ENCODE data around the gene SLF2.
A peak's percentile ranks its signal among the peaks of the same experiment; 100 is the strongest.

SLF2 gene

DNA sequence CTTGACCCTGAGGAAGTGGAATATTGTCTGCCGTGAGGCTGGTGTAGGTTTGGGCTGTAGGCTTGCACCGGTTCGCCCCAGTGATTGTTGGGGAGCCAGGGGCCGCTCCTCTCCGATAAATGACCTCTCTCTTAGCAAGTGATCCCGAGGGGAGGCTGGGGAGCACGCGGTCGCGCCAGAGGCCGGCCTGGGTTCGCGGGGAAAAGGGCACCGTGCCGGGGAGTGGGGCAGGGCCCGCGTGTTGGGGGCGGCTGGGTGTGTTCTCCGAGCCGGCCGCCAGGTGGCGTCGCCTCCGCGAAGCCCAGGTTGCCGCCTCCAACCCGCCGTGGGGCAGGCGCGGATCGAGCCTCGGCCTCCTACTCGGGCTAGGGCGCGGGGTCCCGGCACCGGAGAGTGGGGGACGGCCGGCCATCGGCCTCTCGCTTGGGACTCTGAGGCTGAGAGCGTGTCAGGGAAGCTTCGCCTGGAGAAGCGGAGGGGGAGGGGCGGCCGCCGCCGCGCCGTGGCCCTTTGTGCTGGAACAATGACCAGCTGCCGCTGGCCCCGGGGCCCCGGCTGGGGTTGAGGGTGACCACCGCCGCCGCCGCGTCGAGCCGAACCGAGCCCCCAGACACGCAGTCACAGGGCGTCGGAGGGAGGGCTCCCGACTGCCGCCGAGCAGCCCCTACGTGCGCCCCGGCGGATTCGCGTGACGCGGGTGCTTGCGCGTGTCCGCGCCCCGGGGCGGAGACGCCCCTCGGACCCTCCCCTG lies 86.4 kb downstream of the SLF2 start:
- peak overlapping the region; percentile 81 for H3K4me3 ChIP-seq (ENCODE audit: low read depth, low read length)
- peak; percentile 82 for DNase-seq (ENCODE audit: low read depth)
- TF ChIP-seq, protein P1, sequence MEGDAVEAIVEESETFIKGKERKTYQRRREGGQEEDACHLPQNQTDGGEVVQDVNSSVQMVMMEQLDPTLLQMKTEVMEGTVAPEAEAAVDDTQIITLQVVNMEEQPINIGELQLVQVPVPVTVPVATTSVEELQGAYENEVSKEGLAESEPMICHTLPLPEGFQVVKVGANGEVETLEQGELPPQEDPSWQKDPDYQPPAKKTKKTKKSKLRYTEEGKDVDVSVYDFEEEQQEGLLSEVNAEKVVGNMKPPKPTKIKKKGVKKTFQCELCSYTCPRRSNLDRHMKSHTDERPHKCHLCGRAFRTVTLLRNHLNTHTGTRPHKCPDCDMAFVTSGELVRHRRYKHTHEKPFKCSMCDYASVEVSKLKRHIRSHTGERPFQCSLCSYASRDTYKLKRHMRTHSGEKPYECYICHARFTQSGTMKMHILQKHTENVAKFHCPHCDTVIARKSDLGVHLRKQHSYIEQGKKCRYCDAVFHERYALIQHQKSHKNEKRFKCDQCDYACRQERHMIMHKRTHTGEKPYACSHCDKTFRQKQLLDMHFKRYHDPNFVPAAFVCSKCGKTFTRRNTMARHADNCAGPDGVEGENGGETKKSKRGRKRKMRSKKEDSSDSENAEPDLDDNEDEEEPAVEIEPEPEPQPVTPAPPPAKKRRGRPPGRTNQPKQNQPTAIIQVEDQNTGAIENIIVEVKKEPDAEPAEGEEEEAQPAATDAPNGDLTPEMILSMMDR (IDR thresholded peaks at IDR 0.05; ENCODE audit: insufficient read depth, low read depth, low read length, missing control alignments) = peak; percentile 87

DNA sequence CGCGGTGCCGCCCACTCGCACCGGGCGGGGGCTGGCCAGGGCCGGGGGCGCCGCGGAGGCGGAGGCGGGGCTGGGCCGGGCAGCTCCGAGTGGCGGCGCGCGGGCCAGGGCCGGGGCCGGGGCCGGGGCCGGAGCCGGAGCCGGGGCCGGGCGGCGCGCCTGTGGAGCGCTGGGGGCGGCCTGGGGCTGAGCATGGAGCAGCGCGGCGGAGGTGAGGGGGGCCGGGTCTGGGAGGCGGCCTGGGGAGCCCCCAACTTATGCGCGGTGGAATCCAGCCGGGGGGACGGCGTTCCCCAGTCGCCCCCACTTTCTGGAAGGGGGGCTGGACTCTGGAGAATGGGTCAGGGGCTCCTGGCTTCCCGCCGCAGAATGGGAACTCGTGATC lies 87.0 kb downstream of the SLF2 start, which contains the start of gene LZTS2:
Gene LZTS2 (plus strand): TSS at position 67 of the 385 bp plus-strand sequence. CDS start 2,731 bp downstream, outside the sequence.
- peak within 1 kb of the TSS; percentile 81 for H3K4me3 ChIP-seq (ENCODE audit: low read depth, low read length)
- TF ChIP-seq, protein P1 (IDR thresholded peaks at IDR 0.05; ENCODE audit: insufficient read depth, low read depth, low read length, missing control alignments) = no peak
- no peak for DNase-seq (ENCODE audit: low read depth)

DNA sequence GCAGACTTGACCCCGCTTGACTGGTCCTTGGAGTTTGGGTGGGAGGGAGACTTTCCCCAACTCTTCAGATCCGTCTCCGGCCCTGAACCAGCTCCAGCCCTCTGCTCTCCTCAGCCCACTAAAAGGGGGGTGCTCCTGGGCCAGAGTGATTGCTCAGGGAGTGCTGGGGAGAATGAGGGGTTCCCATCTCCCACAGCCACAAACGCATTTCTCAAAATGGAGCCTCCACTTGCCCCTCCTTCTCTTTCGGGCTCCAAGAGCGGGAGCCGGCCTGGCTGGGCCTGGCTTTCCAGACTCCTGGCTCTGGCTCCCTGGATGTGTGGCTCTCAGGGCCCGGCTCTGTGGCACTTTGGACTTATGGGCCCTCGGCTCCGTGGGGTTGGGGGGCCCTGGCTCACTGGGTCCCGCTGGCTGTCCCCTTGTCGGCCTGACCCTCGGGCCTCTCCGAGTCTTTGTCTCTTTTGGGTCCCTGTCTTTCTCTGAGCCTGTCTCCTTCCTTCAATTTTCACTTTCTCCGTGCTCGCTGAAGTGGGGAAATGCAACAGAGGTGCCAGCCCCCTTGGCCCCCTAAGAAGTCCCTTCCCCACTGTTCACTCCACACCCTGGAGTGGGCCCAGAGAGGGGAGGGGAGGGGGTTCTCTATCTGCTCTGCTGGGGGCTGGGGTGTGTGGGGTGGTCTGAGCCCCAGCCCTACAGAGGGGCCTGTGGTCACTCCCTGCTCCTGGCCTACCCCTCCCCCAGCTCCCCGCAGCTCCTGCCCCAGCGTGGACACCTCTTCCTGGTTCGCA lies 87.6 kb downstream of the SLF2 start:
- TF ChIP-seq, protein P1 (IDR thresholded peaks at IDR 0.05; ENCODE audit: insufficient read depth, low read depth, low read length, missing control alignments) = no peak
- no peak for DNase-seq (ENCODE audit: low read depth)
- peak overlapping the region; percentile 40 for H3K4me3 ChIP-seq (ENCODE audit: low read depth, low read length)

DNA sequence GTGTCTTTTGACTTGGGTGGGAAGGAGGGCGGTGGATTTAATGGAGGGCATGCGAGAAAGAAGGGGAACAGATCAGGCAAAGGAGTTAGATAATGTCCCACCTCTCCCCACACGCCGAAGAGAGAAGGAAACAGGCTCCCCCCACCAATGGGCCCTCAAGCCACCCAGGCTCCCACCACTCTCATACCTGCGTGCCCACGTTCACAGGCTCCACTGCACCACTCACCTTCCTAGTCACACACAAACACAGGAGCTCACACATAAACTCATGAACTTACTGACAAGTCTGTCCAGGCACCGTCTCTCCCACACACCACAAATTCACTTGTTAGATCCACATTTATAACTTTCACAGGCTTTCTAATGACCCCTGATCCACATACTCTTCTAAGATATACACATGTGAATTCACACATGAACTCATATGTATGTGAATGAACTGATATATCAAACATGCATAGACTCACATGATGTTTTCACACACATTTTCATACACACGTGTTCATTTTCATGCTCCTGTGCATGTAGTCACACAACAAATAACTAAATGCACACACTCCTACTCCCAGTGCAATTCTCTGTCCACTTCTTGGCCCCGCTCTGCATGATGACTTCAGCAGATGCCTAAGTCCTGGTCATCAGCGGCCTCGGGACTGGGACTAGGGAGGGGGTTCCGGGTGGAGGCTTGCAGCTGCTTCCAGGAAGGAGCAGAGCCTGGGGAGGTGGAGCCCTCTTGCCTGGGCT lies 88.3 kb downstream of the SLF2 start:
- no peak for DNase-seq (ENCODE audit: low read depth)
- TF ChIP-seq, protein P1 (IDR thresholded peaks at IDR 0.05; ENCODE audit: insufficient read depth, low read depth, low read length, missing control alignments) = no peak
- no peak overlapping the region for H3K4me3 ChIP-seq (ENCODE audit: low read depth, low read length)

DNA sequence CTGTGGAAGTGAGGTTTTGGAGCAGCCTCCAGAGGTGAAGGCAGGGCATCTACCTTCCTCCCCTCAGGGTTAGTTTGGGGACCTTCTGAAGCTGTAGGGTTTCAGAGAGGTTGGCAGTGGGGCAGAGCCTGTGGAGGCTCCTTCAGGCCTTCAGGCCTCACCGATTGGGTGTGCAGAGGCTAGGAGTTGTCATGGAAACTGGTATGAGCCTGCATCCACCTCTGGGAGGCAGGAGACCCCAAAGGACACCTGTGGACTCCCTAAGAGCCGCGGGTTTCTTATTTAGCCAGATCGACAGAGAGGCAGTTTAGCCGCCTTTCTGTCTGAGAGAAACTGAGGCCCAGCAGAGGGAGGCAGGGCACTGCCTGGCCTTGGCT lies 88.9 kb downstream of the SLF2 start:
- no peak overlapping the region for H3K4me3 ChIP-seq (ENCODE audit: low read depth, low read length)
- TF ChIP-seq, protein P1 (IDR thresholded peaks at IDR 0.05; ENCODE audit: insufficient read depth, low read depth, low read length, missing control alignments) = no peak

DNA sequence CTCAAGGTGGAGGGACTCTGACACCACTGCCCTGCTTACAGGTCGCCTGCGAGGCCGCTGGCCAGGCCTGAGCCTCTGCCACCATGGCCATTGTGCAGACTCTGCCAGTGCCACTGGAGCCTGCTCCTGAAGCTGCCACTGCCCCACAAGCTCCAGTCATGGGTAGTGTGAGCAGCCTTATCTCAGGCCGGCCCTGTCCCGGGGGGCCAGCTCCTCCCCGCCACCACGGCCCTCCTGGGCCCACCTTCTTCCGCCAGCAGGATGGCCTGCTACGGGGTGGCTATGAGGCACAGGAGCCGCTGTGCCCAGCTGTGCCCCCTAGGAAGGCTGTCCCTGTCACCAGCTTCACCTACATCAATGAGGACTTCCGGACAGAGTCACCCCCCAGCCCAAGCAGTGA lies 89.7 kb downstream of the SLF2 start:
- no peak overlapping the region for H3K4me3 ChIP-seq (ENCODE audit: low read depth, low read length)
- TF ChIP-seq, protein P1 (IDR thresholded peaks at IDR 0.05; ENCODE audit: insufficient read depth, low read depth, low read length, missing control alignments) = no peak
- no peak for DNase-seq (ENCODE audit: low read depth)

More for the DNA sequence above, 88.9 kb downstream of the SLF2 start:
- DNase-seq (ENCODE audit: low read depth) = no peak

Data from GM12865 (cell line).